HG03442 (cell line): ENCODE data around the gene GJB2.

Experiments
- ATAC-seq: cut with Tn5 transposase; IDR thresholded peaks from one replicate; pipeline ENCODE4 v1.9.1; 2021; ENCODE audit warnings: mild to moderate bottlenecking, moderate library complexity; ENCODE audit not compliant: unreplicated experiment

The GJB2 gene

DNA sequence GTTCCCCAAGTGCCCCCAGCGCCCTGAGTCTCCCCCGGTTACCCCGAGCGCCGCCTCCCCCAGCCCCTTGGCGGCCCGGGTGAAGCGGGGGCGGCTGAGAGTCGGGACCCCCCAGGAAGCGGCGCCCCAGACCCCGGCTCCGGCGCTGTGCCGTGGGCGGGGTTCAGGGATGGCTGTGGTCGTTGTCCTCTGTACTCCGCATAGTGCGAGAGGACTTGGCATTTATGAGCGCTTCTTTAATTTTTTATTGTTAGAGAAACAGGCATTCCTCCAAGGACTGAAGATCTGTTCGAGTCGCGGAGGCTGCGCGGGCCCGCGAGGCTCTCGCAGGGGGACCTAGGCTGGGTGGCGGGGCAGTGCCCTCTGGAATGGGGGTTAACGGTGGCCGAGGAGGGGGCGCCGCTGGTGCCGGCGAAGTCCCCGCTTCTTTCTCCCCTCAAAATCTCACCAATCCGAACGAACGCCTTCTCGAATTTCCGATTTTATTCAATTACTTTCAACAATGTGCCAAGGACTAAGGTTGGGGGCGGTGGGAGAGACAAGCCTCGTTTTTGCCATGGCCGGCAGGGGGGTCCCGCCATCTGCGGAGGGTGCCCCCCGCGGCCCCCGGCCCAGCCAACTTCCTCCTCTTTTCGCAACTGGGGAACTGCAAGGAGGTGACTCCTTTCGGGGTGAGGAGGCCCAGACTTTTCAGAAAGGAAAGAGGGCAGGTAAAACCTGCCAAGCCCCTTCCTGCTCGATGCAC is 596 bp upstream of the GJB2 start:
- no peak for ATAC-seq

DNA sequence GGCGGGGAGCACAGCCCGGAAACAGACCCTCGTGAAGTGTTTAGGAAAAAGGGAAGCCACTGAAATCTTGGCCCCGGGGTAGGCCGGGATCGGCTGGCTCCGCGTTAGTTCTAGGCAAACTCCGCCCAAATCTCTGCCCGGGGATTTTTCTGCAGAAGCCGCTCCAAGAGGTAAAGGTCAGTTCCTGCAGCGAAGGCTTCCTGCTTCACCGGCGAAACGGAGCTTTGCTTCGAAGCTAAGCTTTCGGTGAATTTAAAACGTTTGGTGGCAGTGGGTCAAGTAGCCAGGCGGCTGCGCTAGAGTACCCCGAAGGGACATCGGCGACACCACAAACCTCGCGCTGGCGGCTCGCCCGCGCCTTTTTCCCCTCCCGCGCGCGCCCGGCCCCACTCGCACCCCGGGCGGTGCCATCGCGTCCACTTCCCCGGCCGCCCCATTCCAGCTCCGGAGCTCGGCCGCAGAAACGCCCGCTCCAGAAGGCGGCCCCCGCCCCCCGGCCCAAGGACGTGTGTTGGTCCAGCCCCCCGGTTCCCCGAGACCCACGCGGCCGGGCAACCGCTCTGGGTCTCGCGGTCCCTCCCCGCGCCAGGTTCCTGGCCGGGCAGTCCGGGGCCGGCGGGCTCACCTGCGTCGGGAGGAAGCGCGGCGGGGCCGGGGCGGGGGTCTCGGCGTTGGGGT is 441 bp downstream of the GJB2 start:
- ATAC-seq, result no peak

- no peak for ATAC-seq
Measured at GRCh38 chr13:20191311-20192157, 1.2 kb downstream of the GJB2 start.

GRCh38 chr13:20190481-20191310 is 2.0 kb downstream of the GJB2 start:
- no peak for ATAC-seq

GRCh38 chr13:20190076-20190475 is 2.7 kb downstream of the GJB2 start:
- no peak for ATAC-seq

GRCh38 chr13:20188667-20189553 is 3.8 kb downstream of the GJB2 start:
- no peak for ATAC-seq

DNA sequence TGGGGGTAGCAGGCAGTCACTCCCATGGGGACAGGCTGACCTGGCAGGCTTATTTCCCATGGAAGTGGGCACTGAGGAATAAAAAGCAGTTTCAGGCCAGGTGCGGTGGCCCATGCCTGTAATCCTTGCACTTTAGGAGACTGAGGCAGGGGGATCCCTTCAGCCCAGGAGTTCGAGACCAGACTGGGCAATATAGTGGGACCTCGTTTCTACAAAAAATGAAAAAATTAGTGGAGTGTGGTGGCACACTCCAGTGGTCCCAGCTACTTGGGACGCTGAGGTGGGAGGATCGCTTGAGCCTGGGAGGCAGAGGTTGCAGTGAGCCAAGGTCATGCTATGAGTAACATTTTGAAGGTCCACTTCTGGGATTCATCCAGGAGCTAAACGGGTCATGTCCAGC is 6.0 kb downstream of the GJB2 start:
- ATAC-seq, result no peak

DNA sequence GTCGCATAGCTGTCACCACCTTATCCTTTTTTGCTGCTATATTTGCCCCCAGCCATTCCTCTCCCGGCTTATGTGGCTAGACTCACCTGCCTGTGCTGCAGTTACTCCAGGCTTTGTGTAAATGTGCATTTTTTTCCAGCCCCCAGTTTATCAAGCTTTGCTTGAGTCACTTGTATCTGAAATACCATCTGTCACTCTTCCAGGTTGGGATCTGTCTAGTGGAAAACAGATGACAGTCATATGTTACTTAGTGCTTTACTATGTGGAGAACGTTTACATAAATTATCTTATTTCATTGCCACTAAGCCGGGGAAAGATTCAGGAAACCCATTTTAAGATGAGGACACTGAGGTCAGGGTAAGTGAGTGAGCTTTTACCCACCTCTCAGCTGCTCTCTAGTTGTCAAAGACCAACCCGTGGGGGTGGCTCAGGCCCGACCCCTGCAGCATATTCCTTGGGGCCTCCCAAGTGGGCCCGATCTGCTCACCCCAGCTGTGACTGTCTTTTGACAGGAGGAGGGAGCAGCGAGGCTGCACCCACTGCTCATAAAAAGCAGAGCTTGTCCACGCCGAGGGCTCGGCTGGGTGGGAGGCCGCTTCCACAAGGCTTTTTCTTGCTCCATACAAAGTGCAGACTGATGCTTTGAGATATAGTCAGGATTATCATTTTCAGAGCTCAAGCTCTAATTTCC is 7.2 kb downstream of the GJB2 start:
- no peak for ATAC-seq

DNA sequence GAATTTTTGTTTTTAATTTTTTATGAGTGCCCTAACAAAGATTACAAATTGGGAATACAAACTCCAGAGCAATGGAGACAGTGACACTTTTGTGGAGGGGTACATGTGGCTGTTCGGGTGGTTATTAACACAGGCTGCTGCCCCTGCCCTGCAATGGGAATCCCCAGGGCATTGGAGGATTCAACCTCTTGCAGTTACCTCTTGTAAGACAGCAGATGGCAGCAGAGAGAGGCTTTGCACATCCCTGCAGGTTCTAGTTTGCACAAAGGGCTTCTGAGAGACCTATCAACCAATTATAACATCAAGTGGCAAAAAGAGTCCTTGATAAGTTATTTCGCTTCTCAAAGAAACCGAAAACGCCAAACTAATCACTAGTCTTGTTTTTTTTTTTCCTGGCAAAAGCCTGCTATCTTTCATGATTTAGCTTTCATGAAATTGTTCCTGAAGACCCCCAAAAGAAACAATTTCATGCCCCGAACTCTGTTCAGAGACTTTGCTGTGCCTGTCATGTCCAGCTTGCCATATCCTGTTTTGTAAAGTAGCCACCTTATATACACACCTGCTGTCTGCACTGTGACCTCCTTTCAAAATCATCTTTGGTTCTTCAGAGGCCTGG is 10.4 kb downstream of the GJB2 start:
- ATAC-seq, result peak; percentile 72

GRCh38 chr13:20181188-20181587 is 11.6 kb downstream of the GJB2 start:
- no peak for ATAC-seq

- ATAC-seq, result no peak
Measured at GRCh38 chr13:20178156-20178555, 14.6 kb downstream of the GJB2 start.

- no peak for ATAC-seq
Measured at GRCh38 chr13:20177049-20177831, 15.5 kb downstream of the GJB2 start.

GRCh38 chr13:20175907-20176652 is 16.7 kb downstream of the GJB2 start:
- ATAC-seq, result no peak

DNA sequence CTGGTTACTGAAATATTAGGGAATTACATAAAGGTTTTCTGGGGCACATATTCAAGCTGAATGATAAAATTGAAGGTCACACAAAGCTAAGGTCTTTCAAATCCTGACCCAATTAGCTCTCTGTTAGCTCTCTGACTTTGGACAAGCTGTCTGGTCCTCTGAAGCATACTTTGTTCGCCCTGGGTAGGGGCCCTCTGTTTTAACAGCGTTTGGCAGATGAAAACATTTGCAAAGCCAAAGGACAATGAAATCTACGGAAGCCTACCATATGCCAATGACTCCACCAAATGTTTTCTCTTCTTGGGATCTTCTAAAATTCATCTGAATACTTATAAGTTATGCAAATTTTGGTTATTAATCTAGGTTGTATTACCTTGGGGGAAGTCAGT is 17.3 kb downstream of the GJB2 start:
- no peak for ATAC-seq

DNA sequence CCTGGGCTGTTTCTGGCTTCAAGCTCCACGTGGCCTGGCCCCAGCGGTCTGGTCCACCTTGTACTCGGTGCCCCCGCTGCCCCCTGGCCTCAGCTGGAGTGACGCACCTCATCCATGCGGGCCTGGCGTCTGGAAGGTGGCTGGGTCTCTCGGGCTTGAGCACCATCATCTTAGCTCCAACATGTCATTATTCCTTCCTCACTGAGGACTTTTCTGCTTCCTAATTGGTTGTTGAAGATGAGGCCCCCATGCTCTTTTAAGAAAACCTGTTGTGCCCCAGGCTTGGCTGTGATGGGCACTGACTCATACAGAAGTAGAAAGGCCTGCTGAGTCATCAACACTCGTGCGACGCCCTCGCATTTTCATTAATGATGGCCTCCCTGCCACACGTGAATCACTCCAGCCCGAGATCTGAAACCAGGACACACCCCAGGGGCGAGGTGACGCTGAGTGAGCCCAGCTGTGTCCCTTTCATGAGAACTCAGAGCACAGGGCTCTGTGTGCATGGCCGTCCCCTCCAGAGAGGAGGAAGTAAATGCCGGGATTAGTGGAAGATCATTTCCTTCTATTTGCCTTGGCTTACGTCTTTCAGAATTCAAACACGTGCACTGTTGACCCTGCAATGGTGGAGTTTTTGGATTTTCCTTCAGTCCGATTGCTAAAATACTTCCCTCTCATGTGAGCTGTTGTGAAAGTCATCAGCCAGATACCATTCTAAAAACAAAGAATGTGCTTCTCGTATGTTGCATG is 17.9 kb downstream of the GJB2 start:
- ATAC-seq, result peak; percentile 91

GRCh38 chr13:20173116-20173746 is 19.5 kb downstream of the GJB2 start:
- no peak for ATAC-seq
